Esophagus squamous epithelium (tissue), 4 donors: ENCODE data around the gene CHST8.

Experiments
- POLR2A ChIP-seq, 4 donors: fragments of 450-650 bp; IDR thresholded peaks; one replicate each; pipeline ENCODE4 v1.6.1; 2017; ENCODE audit warnings: antibody characterized with exemption in 4 of 4, mild to moderate bottlenecking in 4 of 4, moderate library complexity in 3 of 4
- TF ChIP-seq, protein P1 (sequence below), 6 experiments: fragments of 450-650 bp in 4 of 6; fragments of 200-600 bp in 2 of 6; sonication (generic) in 2 of 6; IDR thresholded peaks; one replicate each; pipeline ENCODE4 v1.5.1; 2016 to 2019; ENCODE audit warnings: antibody characterized with exemption in 6 of 6, mild to moderate bottlenecking in 4 of 6, moderate library complexity in 4 of 6

GRCh38 chr19:33798681-33799111, 176.9 kb downstream of the CHST8 start:
- TF ChIP-seq, protein P1, sequence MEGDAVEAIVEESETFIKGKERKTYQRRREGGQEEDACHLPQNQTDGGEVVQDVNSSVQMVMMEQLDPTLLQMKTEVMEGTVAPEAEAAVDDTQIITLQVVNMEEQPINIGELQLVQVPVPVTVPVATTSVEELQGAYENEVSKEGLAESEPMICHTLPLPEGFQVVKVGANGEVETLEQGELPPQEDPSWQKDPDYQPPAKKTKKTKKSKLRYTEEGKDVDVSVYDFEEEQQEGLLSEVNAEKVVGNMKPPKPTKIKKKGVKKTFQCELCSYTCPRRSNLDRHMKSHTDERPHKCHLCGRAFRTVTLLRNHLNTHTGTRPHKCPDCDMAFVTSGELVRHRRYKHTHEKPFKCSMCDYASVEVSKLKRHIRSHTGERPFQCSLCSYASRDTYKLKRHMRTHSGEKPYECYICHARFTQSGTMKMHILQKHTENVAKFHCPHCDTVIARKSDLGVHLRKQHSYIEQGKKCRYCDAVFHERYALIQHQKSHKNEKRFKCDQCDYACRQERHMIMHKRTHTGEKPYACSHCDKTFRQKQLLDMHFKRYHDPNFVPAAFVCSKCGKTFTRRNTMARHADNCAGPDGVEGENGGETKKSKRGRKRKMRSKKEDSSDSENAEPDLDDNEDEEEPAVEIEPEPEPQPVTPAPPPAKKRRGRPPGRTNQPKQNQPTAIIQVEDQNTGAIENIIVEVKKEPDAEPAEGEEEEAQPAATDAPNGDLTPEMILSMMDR (IDR thresholded peaks at IDR 0.05), result no peak
- no peak for TF ChIP-seq POLR2A (IDR thresholded peaks at IDR 0.05)
